ENCODE results near the gene KCNG2. TPM values are rescaled to one million over a fixed set of nuclear protein-coding genes. Genes with fewer than 3 reads are reported as not detected.

The KCNG2 gene
- total and polyA plus RNA-seq, 2 experiments from 2014 or later = 0.13 to 0.52 TPM

DNA sequence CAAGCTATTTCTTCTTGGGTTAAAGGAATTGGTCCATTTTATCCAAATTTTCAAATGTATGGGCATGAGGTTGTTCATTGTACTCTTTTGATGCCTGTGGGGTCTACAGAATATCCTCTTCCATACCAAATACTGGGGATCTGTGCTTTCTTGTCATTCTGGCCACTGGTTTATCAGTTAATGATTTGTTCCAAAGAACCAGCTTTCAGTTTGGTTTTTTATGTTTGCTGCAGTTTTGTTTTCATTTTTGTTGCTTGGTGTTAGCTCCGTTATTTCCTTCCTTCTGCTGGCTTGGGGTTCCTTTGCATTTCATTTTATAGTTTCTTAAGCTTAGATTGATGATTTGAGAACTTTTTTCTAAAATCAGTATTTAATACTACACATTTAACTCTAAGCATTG, 108.3 kb downstream of the KCNG2 start:
- Mint-ChIP-seq H3K4me1 (peaks cover 6% of the 10 kb centered on the region; the same call in 2 of the 3 replicates), H3K27ac (no peak overlapping the region), H3K9me3 (peaks cover 12% of the 10 kb centered on the region), H3K27me3 (ENCODE audit: insufficient read depth, low read depth, poor library complexity) (peaks cover 2% of the 10 kb centered on the region), H3K4me3 (no peak overlapping the region), H3K36me3 (ENCODE audit: low read depth) (peaks cover 23% of the 10 kb centered on the region)
- Histone ChIP-seq H3F3A (replicated peaks; ENCODE audit: low read depth) (no peaks in the 10 kb centered on the region), H2AFZ (no peak overlapping the region), H3K79me2 (replicated peaks; ENCODE audit: insufficient read depth) (no peaks in the 10 kb centered on the region), H3K4me3 (no peak overlapping the region), H3K27ac (ENCODE audit: low read depth) (no peak overlapping the region), H3K4me2 (no peak overlapping the region), H4K20me1 (replicated peaks; ENCODE audit: insufficient read depth) (no peaks in the 10 kb centered on the region), H3K4me1 (ENCODE audit: insufficient read depth) (no peaks in the 10 kb centered on the region), H3K9me2 (ENCODE audit: insufficient read depth) (no peaks in the 10 kb centered on the region), H3K36me3 (ENCODE audit: insufficient read depth) (no peaks in the 10 kb centered on the region), H3K27me3 (ENCODE audit: insufficient read depth) (no peaks in the 10 kb centered on the region)
- ATAC-seq = no peak
- no peak for DNase-seq (ENCODE audit: low spot score)
- TF ChIP-seq JUNB (IDR thresholded peaks at IDR 0.05; ENCODE audit: unreplicated experiment) (no peak), NANOG (IDR thresholded peaks at IDR 0.05; ENCODE audit: borderline replicate concordance) (no peak)

DNA sequence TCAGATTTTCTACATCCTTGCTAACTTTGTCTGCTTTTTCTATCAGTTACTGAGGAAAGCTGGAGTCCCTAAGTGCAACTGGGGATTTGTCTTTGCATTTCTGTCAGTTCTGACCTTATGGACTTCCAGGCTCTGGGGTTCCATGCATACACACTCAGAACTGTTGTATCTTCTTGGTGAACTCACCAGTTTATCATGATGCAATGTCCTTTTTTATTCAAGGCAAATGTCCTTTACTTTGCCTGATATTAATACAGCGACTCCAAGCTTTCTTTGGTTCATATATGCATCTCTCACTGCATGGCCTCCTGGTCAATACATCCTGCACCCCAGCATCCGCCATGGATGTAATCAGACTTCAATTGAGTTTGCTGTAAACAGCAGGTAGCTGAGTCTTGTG, 109.0 kb downstream of the KCNG2 start:
- H3K27ac ChIP-seq (ENCODE audit: low read depth) = no peak overlapping the region
- H4K20me1 ChIP-seq (replicated peaks; ENCODE audit: insufficient read depth) = no peaks in the 10 kb centered on the region
- peaks cover 6% of the 10 kb centered on the region; the same call in 2 of the 3 replicates for H3K4me1 Mint-ChIP-seq
- no peak overlapping the region for H3K4me3 Mint-ChIP-seq
- no peak overlapping the region for H3K4me2 ChIP-seq
- TF ChIP-seq NANOG (IDR thresholded peaks at IDR 0.05; ENCODE audit: borderline replicate concordance) (no peak), CREB1 (CRISPR knock-in tag; IDR thresholded peaks at IDR 0.05; ENCODE audit: low read depth) (no peak), STAT1 (IDR thresholded peaks at IDR 0.05; ENCODE audit: unreplicated experiment) (no peak), EZH2 (IDR thresholded peaks at IDR 0.05; ENCODE audit: low read depth, unreplicated experiment) (no peak), JUNB (IDR thresholded peaks at IDR 0.05; ENCODE audit: unreplicated experiment) (no peak), ETS1 (IDR thresholded peaks at IDR 0.05) (no peak), EZH2phosphoT487 (IDR thresholded peaks at IDR 0.05; ENCODE audit: unreplicated experiment) (no peak), POLR2AphosphoS5 (IDR thresholded peaks at IDR 0.05; ENCODE audit: low read depth) (no peak), REST (IDR thresholded peaks at IDR 0.05; ENCODE audit: unreplicated experiment) (no peak), ZNF331 (CRISPR knock-in tag; IDR thresholded peaks at IDR 0.05; ENCODE audit: low read depth) (no peak)
- TF ChIP-seq, protein P1, sequence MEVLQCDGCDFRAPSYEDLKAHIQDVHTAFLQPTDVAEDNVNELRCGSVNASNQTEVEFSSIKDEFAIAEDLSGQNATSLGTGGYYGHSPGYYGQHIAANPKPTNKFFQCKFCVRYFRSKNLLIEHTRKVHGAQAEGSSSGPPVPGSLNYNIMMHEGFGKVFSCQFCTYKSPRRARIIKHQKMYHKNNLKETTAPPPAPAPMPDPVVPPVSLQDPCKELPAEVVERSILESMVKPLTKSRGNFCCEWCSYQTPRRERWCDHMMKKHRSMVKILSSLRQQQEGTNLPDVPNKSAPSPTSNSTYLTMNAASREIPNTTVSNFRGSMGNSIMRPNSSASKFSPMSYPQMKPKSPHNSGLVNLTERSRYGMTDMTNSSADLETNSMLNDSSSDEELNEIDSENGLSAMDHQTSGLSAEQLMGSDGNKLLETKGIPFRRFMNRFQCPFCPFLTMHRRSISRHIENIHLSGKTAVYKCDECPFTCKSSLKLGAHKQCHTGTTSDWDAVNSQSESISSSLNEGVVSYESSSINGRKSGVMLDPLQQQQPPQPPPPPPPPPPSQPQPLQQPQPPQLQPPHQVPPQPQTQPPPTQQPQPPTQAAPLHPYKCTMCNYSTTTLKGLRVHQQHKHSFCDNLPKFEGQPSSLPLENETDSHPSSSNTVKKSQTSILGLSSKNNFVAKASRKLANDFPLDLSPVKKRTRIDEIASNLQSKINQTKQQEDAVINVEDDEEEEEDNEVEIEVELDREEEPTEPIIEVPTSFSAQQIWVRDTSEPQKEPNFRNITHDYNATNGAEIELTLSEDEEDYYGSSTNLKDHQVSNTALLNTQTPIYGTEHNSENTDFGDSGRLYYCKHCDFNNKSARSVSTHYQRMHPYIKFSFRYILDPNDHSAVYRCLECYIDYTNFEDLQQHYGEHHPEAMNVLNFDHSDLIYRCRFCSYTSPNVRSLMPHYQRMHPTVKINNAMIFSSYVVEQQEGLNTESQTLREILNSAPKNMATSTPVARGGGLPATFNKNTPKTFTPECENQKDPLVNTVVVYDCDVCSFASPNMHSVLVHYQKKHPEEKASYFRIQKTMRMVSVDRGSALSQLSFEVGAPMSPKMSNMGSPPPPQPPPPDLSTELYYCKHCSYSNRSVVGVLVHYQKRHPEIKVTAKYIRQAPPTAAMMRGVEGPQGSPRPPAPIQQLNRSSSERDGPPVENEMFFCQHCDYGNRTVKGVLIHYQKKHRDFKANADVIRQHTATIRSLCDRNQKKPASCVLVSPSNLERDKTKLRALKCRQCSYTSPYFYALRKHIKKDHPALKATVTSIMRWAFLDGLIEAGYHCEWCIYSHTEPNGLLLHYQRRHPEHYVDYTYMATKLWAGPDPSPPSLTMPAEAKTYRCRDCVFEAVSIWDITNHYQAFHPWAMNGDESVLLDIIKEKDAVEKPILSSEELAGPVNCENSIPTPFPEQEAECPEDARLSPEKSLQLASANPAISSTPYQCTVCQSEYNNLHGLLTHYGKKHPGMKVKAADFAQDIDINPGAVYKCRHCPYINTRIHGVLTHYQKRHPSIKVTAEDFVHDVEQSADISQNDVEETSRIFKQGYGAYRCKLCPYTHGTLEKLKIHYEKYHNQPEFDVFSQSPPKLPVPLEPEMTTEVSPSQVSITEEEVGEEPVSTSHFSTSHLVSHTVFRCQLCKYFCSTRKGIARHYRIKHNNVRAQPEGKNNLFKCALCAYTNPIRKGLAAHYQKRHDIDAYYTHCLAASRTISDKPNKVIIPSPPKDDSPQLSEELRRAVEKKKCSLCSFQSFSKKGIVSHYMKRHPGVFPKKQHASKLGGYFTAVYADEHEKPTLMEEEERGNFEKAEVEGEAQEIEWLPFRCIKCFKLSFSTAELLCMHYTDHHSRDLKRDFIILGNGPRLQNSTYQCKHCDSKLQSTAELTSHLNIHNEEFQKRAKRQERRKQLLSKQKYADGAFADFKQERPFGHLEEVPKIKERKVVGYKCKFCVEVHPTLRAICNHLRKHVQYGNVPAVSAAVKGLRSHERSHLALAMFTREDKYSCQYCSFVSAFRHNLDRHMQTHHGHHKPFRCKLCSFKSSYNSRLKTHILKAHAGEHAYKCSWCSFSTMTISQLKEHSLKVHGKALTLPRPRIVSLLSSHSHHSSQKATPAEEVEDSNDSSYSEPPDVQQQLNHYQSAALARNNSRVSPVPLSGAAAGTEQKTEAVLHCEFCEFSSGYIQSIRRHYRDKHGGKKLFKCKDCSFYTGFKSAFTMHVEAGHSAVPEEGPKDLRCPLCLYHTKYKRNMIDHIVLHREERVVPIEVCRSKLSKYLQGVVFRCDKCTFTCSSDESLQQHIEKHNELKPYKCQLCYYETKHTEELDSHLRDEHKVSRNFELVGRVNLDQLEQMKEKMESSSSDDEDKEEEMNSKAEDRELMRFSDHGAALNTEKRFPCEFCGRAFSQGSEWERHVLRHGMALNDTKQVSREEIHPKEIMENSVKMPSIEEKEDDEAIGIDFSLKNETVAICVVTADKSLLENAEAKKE (CRISPR knock-in tag; IDR thresholded peaks at IDR 0.05) = no peak
- H3K27ac Mint-ChIP-seq = no peak overlapping the region
- H3K4me1 ChIP-seq (ENCODE audit: insufficient read depth) = no peaks in the 10 kb centered on the region
- H3K36me3 Mint-ChIP-seq (ENCODE audit: low read depth) = peaks cover 19% of the 10 kb centered on the region
- H3K36me3 ChIP-seq (ENCODE audit: insufficient read depth) = no peaks in the 10 kb centered on the region
- H3K79me2 ChIP-seq (replicated peaks; ENCODE audit: insufficient read depth) = no peaks in the 10 kb centered on the region
- no peaks in the 10 kb centered on the region for H3K9me2 ChIP-seq (ENCODE audit: insufficient read depth)
- H3K9me3 Mint-ChIP-seq = peaks cover 7% of the 10 kb centered on the region
- peaks cover under 1% of the 10 kb centered on the region for H3K27me3 Mint-ChIP-seq (ENCODE audit: insufficient read depth, low read depth, poor library complexity)
- no peaks in the 10 kb centered on the region for H3F3A ChIP-seq (replicated peaks; ENCODE audit: low read depth)
- ATAC-seq = no peak
- H3K27me3 ChIP-seq (ENCODE audit: insufficient read depth) = no peaks in the 10 kb centered on the region
- no peak for DNase-seq (ENCODE audit: low spot score)
- H3K4me3 ChIP-seq = no peak overlapping the region
- no peak overlapping the region for H2AFZ ChIP-seq

All from GM23338 (cell line).